Activated CD4-positive, alpha-beta T cell treated with anti-CD3 and anti-CD28 coated beads, Interleukin-2, amount 50 U/mL, for 24 hours (primary cell): ENCODE results near the gene LDB3.
"Not testable (repeated sequence)": the region's sequence is repeated elsewhere in the genome, so short reads cannot be mapped to it uniquely, and the experiment has no call there.

Experiments used
- DNase-seq, 2 donors: peaks; one replicate each; pipeline ENCODE4 v3.0.0-alpha.2; 2020; ENCODE audit warnings: low read depth in 1 of 2, low spot score in 1 of 2

Gene LDB3

DNA sequence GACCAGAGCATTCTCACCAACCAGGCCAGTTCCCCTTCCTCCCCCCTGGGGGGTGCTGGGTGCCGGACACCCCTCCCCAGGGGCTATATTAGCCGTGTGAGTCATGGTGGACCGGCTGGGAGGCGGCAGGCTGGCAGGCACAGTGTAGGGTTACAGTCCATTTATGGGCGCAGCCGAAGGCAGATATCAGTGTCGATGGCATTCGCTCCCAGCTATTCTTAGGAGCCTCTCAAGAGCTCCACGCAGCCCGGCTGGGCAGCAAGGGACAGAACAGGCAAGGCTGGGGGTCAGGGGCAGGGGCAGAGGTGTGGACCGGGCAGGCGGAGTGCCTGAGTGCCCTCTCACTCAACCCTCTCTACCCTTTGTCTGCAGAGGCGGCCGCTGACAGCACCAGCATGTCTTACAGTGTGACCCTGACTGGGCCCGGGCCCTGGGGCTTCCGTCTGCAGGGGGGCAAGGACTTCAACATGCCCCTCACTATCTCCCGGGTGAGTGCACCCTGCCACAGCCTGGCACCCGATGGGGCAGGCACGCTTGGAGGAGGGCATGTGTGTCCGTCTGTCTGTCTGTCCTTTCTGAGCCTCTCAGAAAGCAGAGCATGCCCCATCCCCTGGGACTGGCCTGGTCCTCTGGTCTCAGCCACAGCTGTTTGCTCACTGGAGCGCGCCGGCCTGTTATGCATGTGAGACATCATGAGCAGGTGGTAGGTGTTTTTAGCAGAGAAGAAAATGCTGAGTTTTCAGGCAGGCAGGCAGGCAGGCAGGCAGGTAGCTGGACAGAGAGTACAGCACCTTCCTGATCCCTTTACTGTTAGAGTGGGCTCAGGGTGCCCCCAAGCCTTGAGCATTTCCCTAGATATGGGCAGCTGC, at the start of gene LDB3:
Gene LDB3, plus strand, starts transcription at position 215 of the 869 bp plus-strand sequence. Its CDS starts 181 bp downstream, at position 396.
- no peak for DNase-seq

- DNase-seq = no peak
These were observed 40.0 kb upstream of the LDB3 start for GRCh38 chr10:86628311-86628710.

DNA sequence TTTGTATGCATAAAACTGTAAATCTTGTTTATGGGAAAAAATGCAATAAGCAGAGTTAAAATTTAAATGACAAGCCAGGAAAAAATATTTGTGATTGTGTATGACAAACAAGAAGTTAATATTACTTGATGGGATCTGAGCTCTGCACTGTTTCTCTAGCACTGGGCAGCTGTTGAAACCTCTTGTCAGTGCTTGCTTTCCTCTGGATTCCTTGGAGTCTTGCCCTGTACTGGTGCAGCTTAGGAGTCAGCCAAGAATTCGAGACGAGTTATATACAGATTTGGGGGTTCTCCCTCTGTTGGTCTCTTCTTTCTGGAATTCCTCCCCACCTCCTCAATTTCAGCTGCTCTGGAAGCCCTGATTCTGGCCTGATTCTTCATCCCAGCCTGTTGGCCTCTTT, 38.2 kb upstream of the LDB3 start:
- no peak for DNase-seq

DNA sequence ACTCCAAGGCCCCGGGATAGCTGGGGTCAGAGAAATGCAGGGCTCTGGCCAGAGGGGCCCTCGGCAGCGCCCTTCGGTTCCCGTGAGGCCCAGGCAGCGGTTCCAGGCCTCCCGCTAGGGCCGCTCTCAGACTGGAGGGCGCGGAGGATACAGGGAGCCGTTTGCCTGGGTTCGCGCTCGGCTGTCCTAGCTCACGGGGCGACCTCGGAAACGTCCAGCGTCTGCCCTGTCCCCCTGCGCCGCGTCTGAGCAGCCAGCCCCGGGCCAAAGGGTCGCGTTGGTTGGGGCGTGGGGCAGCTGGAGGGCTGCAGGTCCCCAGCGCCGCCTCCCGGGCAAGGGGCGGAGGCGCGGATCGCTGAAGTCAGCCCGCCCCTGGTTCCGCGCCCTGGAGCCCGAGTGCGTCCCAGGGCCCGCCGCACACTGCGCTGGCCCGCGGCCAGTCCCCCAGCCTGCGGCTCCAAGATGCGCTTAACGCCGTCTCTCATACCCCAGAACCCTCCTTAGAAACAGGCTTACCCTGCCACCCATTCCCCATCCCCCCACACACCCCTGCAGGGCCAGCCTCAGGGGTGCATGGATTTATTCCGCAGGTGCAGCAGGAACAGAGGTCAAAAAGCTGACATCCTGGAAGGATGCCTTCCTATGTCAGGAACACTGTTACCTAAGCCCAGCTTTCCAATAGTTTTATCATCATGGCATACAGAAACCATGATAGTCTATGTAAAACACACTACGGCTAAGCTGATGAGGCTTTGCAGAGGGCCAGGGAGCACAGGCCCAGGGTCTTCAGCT, 36.1 kb upstream of the LDB3 start:
- DNase-seq = no peak

- DNase-seq = no peak
These were observed 35.4 kb upstream of the LDB3 start for GRCh38 chr10:86632951-86633350.

DNA sequence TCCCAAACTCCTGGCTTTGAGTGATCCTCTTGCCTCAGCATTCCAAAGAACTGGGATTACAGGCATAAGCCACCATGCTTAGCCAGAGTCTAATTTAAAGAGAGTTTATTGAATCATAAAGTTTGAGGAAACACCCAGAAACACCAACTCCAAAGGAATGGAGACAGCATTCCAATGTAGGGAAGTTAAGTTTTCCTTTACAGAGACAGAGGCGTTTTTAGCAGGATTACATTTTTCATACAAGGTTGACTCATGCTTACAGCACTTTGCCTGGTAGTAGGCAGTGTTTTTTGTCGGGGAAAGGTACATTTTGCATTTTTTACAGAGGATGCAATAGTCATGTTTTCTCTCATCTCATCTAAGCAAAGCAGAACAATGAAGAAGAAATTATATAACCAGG, 32.9 kb upstream of the LDB3 start:
- DNase-seq = no peak

DNA sequence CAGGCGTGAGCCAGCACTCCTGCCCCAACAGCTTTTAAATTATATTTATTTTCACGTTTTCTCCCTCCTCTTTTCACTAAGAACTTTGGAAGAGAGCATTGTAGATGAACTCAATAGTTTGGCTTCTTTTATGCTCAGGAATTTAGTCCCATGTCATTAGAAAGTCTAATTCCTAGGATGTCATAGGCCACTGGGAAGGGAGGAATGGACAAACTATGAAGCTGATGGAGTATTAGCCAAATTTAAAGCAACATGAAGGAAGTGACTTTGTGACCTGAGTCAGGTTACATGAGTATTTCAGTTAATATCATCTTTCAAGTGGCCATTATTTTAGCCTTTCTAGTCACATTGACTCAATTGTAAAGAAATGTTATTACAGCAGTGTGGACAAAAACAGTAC, 32.0 kb upstream of the LDB3 start:
- DNase-seq = no peak

DNA sequence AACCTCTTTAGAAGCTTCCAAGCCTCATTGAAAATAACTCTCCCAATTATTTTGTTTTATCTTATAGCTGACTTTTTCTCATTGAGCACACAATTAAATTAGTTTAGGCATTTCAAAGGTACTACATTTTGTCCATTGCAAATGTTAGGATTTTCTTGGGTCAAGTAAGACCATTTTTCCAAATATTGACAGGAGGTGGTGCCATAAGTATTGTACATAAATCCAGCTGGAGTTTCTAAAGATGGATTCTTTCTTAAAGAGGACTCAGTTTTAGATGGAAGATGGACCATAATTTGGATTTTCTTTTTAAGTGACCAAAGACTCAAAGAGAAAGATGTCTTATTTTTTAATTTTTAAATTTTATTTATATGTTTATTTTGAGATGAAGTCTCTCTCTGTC, 26.3 kb upstream of the LDB3 start:
- no peak for DNase-seq

GRCh38 chr10:86642499-86642898, 25.8 kb upstream of the LDB3 start:
- no peak for DNase-seq

GRCh38 chr10:86644152-86644793, 24.0 kb upstream of the LDB3 start:
- no peak for DNase-seq

- no peak for DNase-seq
These were observed 23.4 kb upstream of the LDB3 start for GRCh38 chr10:86644794-86645445.

DNA sequence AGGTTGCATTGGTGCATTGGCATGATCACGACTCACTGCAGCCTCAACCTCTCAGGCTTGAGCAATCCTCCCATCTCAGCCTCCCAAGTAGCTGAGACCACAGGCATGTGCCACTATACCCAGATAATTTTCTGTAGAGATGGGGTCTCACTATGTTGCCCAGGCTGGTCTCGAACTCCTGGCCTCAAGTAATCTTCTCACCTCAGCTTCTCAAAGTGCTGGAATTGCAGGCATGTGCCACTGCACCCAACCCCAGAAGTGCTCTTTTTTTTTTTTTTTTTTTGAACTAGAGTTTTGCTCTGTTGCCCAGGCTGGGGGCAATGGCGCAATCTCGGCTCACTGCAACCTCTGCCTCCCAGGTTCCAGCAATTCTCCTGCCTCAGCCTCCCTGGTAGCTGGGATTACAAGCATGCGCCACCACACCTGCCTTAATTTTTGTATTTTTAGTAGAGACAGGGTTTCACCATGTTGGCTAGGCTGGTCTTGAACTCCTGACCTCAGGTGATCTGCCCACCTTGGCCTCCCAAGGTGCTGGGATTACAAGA, 22.6 kb upstream of the LDB3 start:
- not testable (repeated sequence) for DNase-seq

DNA sequence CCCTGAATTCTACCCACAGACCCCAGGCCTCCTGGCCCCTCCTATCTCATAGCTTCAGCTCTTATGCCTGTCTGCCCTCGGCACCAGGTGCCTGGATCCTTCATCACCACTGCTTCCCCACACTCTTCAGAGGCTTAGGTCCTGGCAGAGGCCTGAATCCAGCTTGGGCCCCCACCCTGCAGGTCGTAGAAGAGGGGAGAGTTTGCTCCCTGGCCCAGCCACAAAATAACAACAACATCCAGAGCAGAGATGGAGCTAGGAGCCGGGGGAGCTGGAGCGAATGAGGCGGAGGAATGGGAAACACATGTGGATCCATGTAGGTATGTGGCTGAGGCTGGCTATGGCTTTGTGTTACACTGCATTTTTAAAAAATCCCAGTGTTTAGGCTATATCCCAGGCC, 21.8 kb upstream of the LDB3 start:
- DNase-seq = no peak

DNA sequence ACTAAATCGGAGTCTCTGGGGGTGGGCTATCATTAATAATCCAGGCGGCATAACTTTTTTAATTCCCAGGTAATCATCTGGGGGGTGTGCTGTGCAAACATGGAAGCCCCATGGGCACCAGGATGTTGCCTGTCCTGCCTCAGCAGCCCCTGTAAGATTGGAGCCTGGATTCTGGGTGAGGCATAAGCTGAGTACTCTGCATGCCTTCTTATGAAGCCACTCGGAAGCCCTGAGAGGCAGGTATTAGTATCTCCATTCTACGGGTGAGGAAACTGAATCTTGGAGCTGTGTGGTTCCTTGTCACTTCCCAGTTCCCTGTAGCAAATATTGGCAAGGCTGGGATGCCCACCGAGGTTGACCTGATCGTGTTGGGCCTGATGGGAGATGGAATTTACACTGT, 21.4 kb upstream of the LDB3 start:
- DNase-seq = no peak

- DNase-seq = no peak
These were observed 20.3 kb upstream of the LDB3 start for GRCh38 chr10:86647773-86648703.

DNA sequence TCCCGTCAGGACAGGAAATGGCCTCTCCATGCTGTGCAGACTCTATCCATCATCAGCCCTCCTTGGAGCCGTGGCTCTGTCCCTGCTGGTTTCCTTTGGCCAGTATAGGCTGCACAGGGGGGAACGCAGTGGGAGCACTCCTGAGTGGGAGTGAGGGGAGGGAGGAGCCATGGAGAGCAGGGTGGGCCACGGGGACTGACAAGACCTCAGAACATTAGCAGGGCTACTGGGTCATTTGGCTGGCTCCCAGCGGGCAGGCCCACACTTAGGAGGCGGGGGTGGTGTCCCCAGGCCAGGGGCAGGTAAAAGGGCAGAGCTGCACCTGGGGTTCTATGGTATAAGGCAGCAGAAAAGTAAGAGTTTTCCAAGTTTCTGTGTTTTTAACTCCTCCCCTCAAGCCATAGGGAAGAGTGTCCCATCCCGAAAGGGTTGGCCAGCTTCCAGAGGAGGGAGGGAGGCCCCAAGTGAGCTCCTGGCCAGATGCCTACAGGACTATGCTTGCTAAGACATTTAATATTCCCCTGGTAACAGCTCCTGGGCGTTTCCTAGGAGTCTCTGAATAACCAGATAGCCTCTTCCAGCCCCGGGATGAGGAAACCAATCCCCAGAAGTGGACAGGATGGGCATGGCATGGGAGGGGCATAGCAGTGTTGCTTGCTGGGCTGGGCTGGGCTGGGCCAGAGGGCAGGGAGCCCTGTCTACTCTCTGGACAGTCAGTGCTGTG, 19.4 kb upstream of the LDB3 start:
- DNase-seq = no peak

DNA sequence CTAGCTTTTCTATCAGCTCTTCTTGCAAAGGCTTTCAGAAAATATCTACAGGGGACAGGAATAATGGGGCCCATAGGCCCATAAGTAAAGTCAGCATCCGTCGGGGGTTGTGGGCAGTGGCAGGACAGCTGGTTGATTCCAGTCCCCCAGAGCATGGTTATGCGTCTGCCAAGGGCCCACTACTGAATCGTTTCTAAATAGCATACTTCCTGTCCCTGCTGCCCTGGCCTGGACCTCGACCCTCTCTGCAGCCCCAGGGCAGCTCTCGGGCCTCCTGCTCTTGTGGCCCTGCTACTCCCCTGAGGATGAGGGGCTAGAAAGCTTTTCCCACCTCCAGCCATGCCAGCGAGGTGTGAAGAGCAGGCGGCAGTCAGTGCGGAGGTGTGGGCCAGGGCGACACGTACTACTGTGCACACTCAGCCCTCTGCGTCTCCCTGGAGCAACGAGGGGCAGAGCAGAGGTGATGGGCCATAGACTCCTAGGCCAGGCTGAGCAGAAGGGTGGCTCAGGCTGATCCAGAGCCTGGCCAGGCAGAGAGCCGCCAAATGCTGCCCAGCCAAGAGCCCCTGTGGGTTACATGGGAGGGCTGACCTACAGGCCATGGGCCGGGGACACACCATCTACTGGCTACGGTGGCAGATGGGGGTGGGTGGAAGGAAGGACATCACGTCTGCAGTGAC, 18.7 kb upstream of the LDB3 start:
- DNase-seq = no peak

DNA sequence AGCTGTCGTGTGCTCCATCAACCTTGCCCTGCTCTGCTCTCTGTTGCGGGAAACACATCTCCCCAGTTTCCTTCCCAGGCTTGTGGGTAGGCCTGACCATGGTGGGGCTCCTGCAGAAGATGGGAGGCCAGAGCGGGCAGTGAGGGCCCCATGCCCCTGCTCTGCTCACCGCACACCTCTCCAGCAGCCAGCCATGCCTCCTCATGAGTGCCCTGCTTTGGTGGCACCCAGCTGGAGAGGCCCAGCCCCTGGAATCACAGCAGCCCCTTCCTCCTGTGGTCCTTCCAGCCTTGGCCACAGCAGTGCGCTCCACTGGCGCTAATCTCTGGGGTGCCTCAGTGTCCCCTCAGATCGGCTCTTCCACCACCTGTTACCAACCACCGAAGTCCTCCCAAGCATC, 18.2 kb upstream of the LDB3 start:
- DNase-seq = no peak

- no peak for DNase-seq
These were observed 17.3 kb upstream of the LDB3 start for GRCh38 chr10:86651021-86651471.
